NCI-H1092 treated with DMSO at 0.1 percent for 48 hours (cell line): Measurements from ENCODE around the gene ADH1B.
"Not testable (repeated sequence)": the region's sequence is repeated elsewhere in the genome, so short reads cannot be mapped to it uniquely, and the experiment has no call there.

Source experiments
- DNase-seq: peaks from one replicate; lab custom pipeline; 2025; lab: John Stamatoyannopoulos, UW

The ADH1B gene

GRCh38 chr4:99321241-99322191 is at the start of gene ADH1B:
Gene ADH1B (minus strand): TSS chr4:99321401. CDS start chr4:99321331, 70 bp downstream.
- DNase-seq: no peak

DNA sequence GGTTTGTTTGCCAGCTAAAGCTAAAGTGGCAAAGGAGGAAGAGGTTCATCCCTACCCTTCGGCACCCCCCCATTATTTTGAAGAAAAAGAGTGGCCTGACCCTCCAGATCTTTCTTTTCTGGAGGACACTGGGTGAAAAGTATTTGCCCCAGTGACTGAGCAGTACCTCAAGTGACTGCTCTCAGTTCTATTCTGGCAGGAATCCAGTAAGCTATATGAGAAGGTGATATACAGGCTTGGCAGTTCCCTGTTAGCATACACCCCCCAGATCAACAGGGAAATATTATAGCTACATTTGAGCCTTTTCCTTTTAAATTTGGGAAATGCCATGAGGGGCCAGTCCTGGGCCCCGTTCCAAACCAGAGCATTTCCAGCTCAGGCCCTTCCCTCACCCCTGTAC is 46.6 kb upstream of the ADH1B start:
- DNase-seq: not testable (repeated sequence)

- no peak for DNase-seq
These were observed 45.3 kb upstream of the ADH1B start for GRCh38 chr4:99366491-99366890.

DNA sequence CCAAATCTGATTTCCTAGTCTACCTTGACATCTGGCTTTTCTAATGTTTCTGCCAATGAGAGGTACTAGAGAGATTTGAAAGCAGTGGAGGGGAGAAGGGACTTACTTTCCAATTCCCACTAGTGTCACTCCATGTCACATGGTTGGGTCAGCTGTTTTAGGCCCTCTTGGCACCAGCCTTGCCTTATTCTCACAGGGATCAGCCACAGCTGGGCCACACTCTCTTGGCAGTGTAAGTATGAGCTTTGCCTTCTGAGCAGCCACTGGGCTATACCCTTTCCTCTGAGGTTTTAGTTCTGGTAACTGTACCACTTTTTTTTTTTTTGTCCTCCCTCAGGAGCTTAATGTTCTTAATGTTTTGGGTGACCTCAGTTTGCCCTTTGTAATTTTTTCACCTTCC is 41.6 kb upstream of the ADH1B start:
- no peak for DNase-seq

DNA sequence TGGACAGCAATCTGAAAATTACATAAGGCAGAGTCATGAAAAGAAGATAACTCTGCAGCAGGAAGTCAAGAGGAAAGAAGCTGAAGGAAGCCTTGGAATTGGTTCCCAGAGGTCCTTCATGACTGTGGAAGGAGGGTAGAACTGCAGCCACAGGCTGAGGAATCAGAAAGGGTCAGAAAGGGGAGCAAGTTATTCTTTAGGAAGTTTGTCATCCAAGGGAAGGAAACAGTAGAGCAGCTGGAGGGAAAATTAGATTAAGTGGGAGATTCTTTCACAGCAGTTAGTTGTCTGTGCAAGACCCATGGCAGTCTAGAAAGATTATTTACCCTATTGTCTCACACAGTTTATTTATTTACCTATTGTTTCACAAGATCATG is 40.7 kb upstream of the ADH1B start:
- no peak for DNase-seq

DNA sequence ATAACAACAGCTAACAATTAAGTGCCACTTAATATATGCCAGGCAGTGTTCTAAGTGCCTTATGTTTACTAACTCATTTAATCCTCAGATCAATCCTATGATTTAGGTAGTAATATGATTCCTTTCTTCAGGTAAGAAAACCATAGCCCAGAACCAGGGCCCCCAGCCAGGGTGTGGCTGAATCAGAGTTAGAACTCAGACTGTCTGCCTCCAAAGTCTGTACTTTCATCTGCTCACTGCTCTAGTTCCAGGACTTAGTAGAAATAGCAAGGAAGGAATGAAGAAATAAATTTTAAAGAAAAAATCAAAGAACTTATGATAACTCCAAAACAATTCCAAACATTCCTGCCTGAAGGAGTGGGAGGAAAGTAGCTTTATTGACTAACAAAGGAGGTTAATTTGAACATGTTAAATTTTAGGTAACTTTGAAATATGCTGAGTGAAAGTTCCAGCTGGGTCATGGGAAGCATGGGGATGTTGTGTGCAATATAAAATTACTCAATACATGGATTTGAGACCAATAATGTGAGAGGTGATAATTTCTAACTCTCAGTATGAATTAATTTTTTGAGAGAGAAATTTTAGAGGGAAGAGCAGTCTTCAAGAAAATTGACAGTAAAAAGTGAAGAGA is 40.2 kb upstream of the ADH1B start:
- DNase-seq: no peak

DNA sequence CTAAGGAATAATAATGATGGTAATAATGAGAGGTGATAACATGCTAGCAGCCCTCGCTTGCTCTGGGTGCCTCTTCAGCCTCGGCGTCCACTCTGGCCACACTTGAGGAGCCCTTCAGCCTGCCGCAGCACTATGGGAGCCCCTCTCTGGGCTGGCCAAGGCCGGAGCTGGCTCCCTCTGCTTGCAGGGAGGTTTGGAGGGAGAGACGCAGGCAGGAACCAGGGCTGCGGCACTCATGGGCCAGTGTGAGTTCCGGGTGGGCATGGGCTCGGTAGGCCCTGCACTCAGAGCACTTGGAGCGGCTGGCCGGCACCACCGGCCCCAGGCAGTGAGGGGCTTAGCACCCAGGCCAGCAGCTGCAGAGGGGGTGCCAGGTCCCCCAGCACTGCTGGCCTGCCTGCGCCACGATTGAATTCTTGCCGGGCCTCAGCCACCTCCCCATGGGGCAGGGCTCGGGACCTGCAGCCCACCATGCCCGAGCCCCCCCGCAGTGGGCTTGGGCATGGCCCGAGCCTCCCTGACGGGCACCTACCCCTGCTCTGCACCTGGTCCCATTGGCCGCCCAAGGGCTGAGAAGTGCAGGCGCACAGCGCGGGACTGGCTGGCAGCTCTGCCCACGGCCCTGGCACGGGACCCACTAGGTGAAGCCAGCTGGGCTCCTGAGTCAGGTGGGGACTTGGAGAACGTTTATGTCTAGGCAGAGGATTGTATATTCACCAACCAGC is 38.4 kb upstream of the ADH1B start:
- no peak for DNase-seq

GRCh38 chr4:99357948-99358347 is 36.7 kb upstream of the ADH1B start:
- DNase-seq: no peak

DNA sequence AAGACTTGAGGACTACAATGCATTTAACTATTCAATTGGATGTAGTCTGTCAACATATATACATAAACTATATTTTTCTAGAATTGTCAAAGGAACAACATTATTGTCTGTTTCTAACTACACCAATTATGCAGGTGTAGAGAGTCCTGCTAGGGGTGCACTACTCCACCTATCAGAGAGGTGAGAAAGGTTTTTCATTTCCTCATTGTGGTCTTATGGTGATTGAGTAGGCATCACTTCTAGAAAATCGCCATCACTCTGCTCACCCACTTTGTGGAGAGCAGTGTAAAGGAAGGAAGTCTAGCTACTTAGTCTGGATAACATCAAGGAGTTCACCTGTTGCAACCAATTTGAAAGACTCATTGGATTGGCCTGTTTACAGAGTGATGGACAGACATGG is 35.8 kb upstream of the ADH1B start:
- no peak for DNase-seq

GRCh38 chr4:99356149-99356548 is 34.9 kb upstream of the ADH1B start:
- DNase-seq: not testable (repeated sequence)

- no peak for DNase-seq
These were observed 31.7 kb upstream of the ADH1B start, which contains the start of gene ADH1C for GRCh38 chr4:99352602-99353537. Gene ADH1C (minus strand): TSS chr4:99352746. CDS start chr4:99352675, 71 bp downstream.

DNA sequence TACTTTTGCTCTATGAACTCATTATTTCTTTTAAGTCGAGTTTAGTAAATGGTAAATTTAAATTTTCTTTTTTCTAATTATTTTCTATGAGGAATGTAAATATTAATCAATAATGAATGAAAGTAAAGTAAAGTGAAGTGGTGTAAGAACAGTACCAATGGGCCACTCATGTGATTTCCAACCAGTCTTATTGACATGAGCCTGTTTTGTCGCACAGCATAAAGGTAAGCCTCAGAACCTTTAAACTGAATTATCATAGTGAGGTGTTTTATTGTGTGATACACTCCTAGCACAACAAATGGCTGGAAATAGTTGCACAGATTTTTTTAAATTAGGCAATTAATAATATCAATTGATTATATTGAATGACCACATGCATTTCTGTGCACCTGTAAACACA is 30.3 kb upstream of the ADH1B start:
- no peak for DNase-seq

DNA sequence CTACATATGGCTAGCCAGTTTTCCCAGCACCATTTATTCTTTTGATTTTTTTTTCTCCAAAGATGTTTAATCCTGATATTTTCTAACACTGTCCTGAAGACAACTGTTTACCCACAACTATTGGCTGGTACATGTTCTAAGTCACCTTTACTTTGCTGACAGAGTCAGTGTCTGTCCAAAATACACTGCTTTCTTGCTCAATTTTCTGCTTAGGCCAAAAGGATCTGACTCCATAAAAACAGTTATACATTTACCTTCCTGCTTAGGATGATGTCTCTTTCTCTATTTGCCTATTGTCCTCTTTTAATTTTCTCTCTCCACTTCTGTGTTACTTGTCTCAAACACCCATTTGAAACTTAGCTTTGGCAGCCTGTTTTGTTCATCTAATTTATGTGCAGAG is 28.1 kb upstream of the ADH1B start:
- DNase-seq: no peak

DNA sequence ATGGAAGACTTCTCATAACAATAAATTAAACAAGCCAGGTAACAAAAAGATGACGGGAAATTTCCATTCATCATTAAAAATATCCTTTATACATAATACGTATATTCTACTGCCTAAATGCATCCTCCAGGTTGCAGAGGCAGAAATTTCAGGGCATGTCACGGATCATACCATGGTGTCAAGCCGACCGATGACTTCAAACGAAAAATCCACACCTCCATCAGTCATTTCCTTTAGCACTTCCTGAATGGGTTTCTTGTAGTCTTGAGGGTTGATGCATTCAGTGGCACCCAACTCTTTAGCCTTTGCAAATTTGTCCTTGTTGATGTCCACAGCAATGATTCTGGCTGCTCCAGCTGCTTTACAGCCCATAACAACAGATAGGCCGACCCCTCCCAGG is 21.4 kb upstream of the ADH1B start:
- DNase-seq: not testable (repeated sequence)

DNA sequence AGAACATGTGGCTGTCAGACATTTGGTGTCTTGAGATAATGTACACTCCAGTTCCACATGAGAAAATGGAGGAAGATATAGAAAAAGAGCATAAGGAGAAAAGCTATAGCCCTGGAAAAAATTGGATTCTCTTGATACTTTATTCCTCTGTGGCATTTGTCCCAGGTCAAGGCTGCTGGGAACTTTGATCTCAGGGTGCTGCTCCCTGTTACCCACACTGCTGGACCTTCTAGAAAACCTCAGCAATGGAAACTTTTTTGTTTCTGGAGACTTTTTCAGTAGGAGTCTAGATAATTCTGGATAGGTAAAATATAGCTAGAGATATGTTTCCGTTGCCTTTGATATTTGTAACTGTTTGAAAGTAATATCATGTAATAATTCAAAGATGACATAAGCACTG is 20.2 kb upstream of the ADH1B start:
- DNase-seq: no peak

DNA sequence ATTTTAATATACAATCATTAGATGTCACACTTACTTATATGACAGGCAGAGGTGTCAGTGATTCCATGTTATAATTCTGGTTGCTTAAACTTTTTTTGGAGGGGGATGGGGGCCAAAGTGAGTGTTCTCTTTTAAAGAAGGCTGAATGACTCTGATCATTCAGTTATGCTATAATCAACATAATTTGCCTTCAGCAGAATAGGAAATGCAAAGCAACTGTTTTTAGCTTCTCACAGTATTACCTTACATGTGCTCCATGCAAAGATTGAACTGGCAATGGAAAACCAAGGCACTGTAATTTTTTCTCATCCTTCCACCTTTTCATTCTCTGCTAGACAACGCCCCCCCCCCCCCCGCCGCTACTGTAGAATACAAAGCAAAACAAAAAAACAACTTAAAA is 18.0 kb upstream of the ADH1B start:
- no peak for DNase-seq

- no peak for DNase-seq
These were observed 15.4 kb upstream of the ADH1B start for GRCh38 chr4:99336553-99336952.

DNA sequence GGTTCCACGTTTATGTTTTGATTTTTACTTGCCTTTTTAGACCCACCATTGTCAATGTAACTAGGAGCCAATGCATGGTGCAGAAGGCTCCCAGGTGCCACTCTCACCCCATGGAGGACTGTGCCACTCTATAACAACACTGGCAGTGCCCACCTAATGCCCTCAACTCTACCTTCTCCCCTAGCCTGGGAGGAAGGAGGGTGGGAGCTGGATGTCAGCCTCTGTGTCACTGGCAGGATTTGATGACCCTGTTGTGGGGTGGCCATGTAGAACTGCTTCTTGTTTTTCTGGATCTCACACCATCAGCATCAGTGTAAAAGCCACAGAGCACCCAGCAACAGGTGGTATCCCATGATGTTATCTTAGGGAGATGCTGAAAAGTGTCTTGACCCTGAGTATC is 13.7 kb upstream of the ADH1B start:
- no peak for DNase-seq

- no peak for DNase-seq
These were observed 9.4 kb upstream of the ADH1B start for GRCh38 chr4:99330648-99331047.

DNA sequence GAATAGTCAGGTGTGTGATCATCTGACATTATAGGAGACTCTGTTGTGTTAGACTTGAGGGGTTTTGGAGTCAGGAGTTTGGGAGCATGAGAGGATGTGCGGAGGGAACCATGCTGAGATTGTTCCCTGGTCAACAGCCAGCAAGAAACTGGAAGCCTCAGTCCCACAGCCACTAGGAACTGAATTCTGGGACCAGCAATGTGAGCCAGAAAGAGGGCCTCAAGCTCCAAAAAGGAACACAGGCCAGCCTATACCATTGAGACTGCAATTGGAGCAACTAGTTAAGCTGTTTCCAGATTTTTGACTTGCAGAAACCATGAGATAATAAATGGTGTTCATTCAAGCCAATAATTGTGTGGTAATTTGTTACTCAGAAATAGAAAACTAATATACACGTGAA is 8.7 kb upstream of the ADH1B start:
- DNase-seq: no peak

- DNase-seq: no peak
These were observed 3.8 kb upstream of the ADH1B start for GRCh38 chr4:99324979-99325378.

GRCh38 chr4:99324361-99324760 is 3.2 kb upstream of the ADH1B start:
- no peak for DNase-seq
